HG02885 (cell line): ENCODE data around the gene SRR.
"Not testable (repeated sequence)": the region's sequence is repeated elsewhere in the genome, so short reads cannot be mapped to it uniquely, and the experiment has no call there.

Experiments
- ATAC-seq: cut with Tn5 transposase; IDR thresholded peaks from one replicate; pipeline ENCODE4 v1.9.1; 2021; ENCODE audit warnings: mild to moderate bottlenecking; ENCODE audit not compliant: unreplicated experiment, poor library complexity

SRR gene

GRCh38 chr17:2289878-2290478, 13.8 kb upstream of the SRR start:
- ATAC-seq = no peak

GRCh38 chr17:2292100-2292499, 11.7 kb upstream of the SRR start:
- ATAC-seq = no peak

- no peak for ATAC-seq
Measured at GRCh38 chr17:2295575-2295974, 8.2 kb upstream of the SRR start.

GRCh38 chr17:2297023-2297422, 6.7 kb upstream of the SRR start:
- no peak for ATAC-seq

GRCh38 chr17:2299136-2299535, 4.6 kb upstream of the SRR start:
- ATAC-seq = no peak

GRCh38 chr17:2299756-2300155, 4.0 kb upstream of the SRR start:
- no peak for ATAC-seq

- peak; percentile 5 for ATAC-seq
Measured at GRCh38 chr17:2302778-2303203, 959 bp upstream of the SRR start.

GRCh38 chr17:2304931-2305330, 1.2 kb downstream of the SRR start:
- ATAC-seq = no peak

- no peak for ATAC-seq
Measured at GRCh38 chr17:2309338-2310154, 5.8 kb downstream of the SRR start.

GRCh38 chr17:2312736-2313135, 9.0 kb downstream of the SRR start:
- no peak for ATAC-seq

GRCh38 chr17:2316916-2317205, 13.1 kb downstream of the SRR start:
- ATAC-seq = not testable (repeated sequence)

GRCh38 chr17:2317796-2318195, 14.0 kb downstream of the SRR start:
- ATAC-seq = no peak

- ATAC-seq = no peak
Measured at GRCh38 chr17:2319051-2319450, 15.3 kb downstream of the SRR start.

GRCh38 chr17:2321399-2321798, 17.6 kb downstream of the SRR start:
- no peak for ATAC-seq

- ATAC-seq = no peak
Measured at GRCh38 chr17:2323629-2324314, 20.0 kb downstream of the SRR start.

- no peak for ATAC-seq
Measured at GRCh38 chr17:2331303-2331702, 27.6 kb downstream of the SRR start.

- no peak for ATAC-seq
Measured at GRCh38 chr17:2335726-2336214, 32.0 kb downstream of the SRR start.

GRCh38 chr17:2336215-2336851, 32.6 kb downstream of the SRR start, which contains the start of gene TSR1:
TSS of gene TSR1 (minus strand) at chr17:2336457. CDS start at chr17:2336427, 30 bp downstream.
- peak; percentile 87 for ATAC-seq

GRCh38 chr17:2336852-2337543, 33.2 kb downstream of the SRR start, which contains the start of gene SGSM2:
TSS of gene SGSM2 (plus strand) at chr17:2337501. CDS start at chr17:2337689, 188 bp downstream.
- peak; percentile 36 for ATAC-seq
